BJ (cell line): ENCODE results near the gene VSIG1. TPM values are rescaled to one million over a fixed set of nuclear protein-coding genes. Genes with fewer than 3 reads are reported as not detected.

ENCODE experiments used
- CTCF ChIA-PET: fragments of 350-600 bp; formaldehyde crosslinking; extraction: SDS; loops from one replicate; lab custom pipeline; 2021; ENCODE audit warnings: antibody characterized with exemption, inconsistent platforms; lab: Yijun Ruan, JAX
- POLR2A ChIA-PET: fragments of 300-600 bp; sonication (Branson Sonifier 250); formaldehyde crosslinking; extraction: SDS; loops from one replicate; lab custom pipeline; 2021; ENCODE audit warnings: antibody characterized with exemption; lab: Charles Lee
- DNase-seq: peaks from one replicate; pipeline ENCODE4 v3.0.0-alpha.2; 2011; ENCODE audit warnings: low read depth
- H3K27me3 ChIP-seq: 2 replicates; pipeline ENCODE4 v1.6.0; 2011; ENCODE audit warnings: low read length; ENCODE audit not compliant: control insufficient read depth, insufficient read depth
- H3K36me3 ChIP-seq: 2 replicates; pipeline ENCODE4 v1.5.1; 2011; ENCODE audit warnings: low read length; ENCODE audit not compliant: control insufficient read depth, insufficient read depth
- H3K4me3 ChIP-seq: 2 replicates; pipeline ENCODE4 v1.5.1; 2011; ENCODE audit warnings: low read depth, mild to moderate bottlenecking, control low read depth, low read length
- CTCF ChIP-seq: IDR thresholded peaks from 2 replicates; pipeline ENCODE4 v1.5.1; 2011; ENCODE audit warnings: low read depth, mild to moderate bottlenecking, control low read depth, inconsistent platforms, low read length, moderate library complexity; ENCODE audit not compliant: insufficient read depth
- polyA plus RNA-seq: library from polyadenylated mRNA; depleted of rRNA; stranded (reverse); fragments of >200 nt; gene quantifications from 2 replicates; pipeline ENCODE4 v1.2.3, GENCODE V29; 2011

The VSIG1 gene
- polyA plus RNA-seq, 1 experiment, result 0.26 TPM

GRCh38 chrX:108117988-108118387 is 73.1 kb downstream of the VSIG1 start:
- Histone ChIP-seq H3K27me3 (no peaks in the 10 kb centered on the region), H3K36me3 (no peaks in the 10 kb centered on the region), H3K4me3 (no peak overlapping the region)
- POLR2A ChIA-PET, result no interaction called here
- DNase-seq, result no peak
- CTCF ChIA-PET, result no interaction called here
- no peak for TF ChIP-seq CTCF

GRCh38 chrX:108121291-108121690 is 76.4 kb downstream of the VSIG1 start:
- no peaks in the 10 kb centered on the region for H3K36me3 ChIP-seq
- POLR2A ChIA-PET, result no interaction called here
- H3K27me3 ChIP-seq, result no peaks in the 10 kb centered on the region
- TF ChIP-seq CTCF, result no peak
- CTCF ChIA-PET, result interaction anchor here (3.9 kb wide), 1 partner anchor 18 kb away, joined by 13 read pairs; no protein-coding TSS in a partner anchor
- DNase-seq, result no peak
- H3K4me3 ChIP-seq, result no peak overlapping the region

GRCh38 chrX:108122748-108123147 is 77.9 kb downstream of the VSIG1 start:
- peak; percentile 16 for DNase-seq
- CTCF ChIA-PET, result interaction anchor here (3.9 kb wide), 1 partner anchor 16 kb away, joined by 13 read pairs; no protein-coding TSS in a partner anchor
- Histone ChIP-seq H3K4me3 (no peak overlapping the region), H3K36me3 (no peaks in the 10 kb centered on the region), H3K27me3 (no peaks in the 10 kb centered on the region)
- TF ChIP-seq CTCF, result no peak
- POLR2A ChIA-PET, result no interaction called here

GRCh38 chrX:108123591-108124366 is 78.9 kb downstream of the VSIG1 start:
- Histone ChIP-seq H3K4me3 (no peak overlapping the region), H3K27me3 (no peaks in the 10 kb centered on the region), H3K36me3 (no peaks in the 10 kb centered on the region)
- ChIA-PET POLR2A (no interaction called here), CTCF (interaction anchor here (0.6 to 3.9 kb wide), 2 partner anchors 15 to 125 kb away, joined by 3 to 13 read pairs; no protein-coding TSS in a partner anchor)
- no peak for DNase-seq
- no peak for TF ChIP-seq CTCF

- CTCF ChIA-PET, result no interaction called here
- no peak for DNase-seq
These were observed 81.8 kb downstream of the VSIG1 start for GRCh38 chrX:108126661-108127060.

More at GRCh38 chrX:108126661-108127060, 81.8 kb downstream of the VSIG1 start:
- H3K36me3 ChIP-seq, result no peaks in the 10 kb centered on the region
- H3K4me3 ChIP-seq, result no peak overlapping the region
- TF ChIP-seq CTCF, result no peak
- no peaks in the 10 kb centered on the region for H3K27me3 ChIP-seq
- POLR2A ChIA-PET, result no interaction called here
